Neural crest cell (in vitro differentiated cells): Measurements from ENCODE around the gene DCLK3. TPM values are rescaled to one million over a fixed set of nuclear protein-coding genes. Genes with fewer than 3 reads are reported as not detected.
A peak's percentile ranks its signal among the peaks of the same experiment; 100 is the strongest.

ENCODE experiments used
- DNase-seq: peaks from one replicate; pipeline ENCODE4 v3.0.0; 2021; ENCODE audit warnings: low read depth, mixed read lengths, low spot score
- H3K27ac Mint-ChIP-seq: one replicate; pipeline ENCODE4 v1.8.0; 2021; ENCODE audit warnings: mild to moderate bottlenecking, mixed read lengths; ENCODE audit not compliant: unreplicated experiment
- H3K27me3 Mint-ChIP-seq: 2 replicates; pipeline ENCODE4 v1.8.0; 2021; ENCODE audit warnings: low read depth, mild to moderate bottlenecking, mixed read lengths
- H3K36me3 Mint-ChIP-seq: 2 replicates; pipeline ENCODE4 v1.8.0; 2021; ENCODE audit warnings: low read depth, mild to moderate bottlenecking, mixed read lengths
- H3K4me1 Mint-ChIP-seq: 2 replicates; pipeline ENCODE4 v1.8.0; 2021; ENCODE audit warnings: mixed read lengths
- H3K4me3 Mint-ChIP-seq: one replicate; pipeline ENCODE4 v1.8.0; 2021; ENCODE audit warnings: mild to moderate bottlenecking, mixed read lengths
- H3K9me3 Mint-ChIP-seq: 2 replicates; pipeline ENCODE4 v1.8.0; 2021; ENCODE audit warnings: mixed read lengths
- CTCF ChIP-seq: fragments of 200-600 bp; sonication (generic); conservative IDR thresholded peaks from 2 replicates; pipeline ENCODE4 v1.5.0; 2021; ENCODE audit warnings: antibody characterized with exemption, mild to moderate bottlenecking
- long read RNA-seq: library from polyadenylated mRNA; unstranded; transcript quantifications from one replicate; pipeline ENCODE4 v2.0.0, GENCODE V29; 2020
- total RNA-seq: library from RNA; stranded (reverse); gene quantifications from 2 replicates; pipeline ENCODE4 v1.2.1, GENCODE V29; 2021

Gene DCLK3
- 0.07 and 0.09 TPM in 2 replicates for total RNA-seq
- long read RNA-seq = 0 reads

DNA sequence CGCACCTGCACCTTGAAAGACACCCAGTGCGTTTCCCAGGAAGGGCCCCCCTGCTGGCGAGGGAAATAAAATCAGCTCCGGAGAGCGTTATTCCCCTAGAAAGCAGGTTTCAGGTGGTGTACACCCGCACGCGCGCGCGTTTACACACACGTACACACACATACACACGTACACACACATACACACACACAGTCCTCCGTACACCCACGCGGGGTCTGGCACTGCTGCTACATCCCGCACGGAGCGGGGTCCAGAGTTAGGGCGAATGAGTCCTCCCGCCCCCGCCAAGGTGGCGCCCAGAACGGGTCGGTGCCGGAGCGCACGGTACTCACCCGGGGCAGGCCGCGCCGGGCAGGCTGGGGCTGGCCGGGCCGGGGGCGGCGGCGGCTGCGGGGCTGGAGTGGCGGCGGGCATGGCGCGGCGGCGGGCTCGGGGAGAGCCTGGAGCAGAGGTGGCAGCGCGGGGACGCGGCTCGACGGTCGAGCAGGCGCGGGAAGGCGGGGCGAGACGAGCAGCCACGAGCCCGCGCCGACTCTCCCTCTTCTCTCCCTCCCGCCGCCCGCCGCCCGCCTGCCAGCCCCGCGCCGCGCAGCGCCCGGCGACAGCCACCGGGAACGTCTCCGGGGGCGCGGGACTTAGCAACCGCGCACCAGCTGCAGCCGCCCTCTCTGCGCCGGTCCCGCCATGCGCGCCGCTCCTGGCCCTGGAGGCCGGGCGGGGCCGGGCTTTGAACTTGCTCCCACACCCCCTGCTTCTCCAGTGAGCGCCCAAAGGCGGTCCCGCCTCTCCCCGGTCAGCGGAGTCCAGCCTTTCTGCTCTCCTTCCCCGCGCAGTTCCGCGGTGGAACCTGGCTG is at the start of gene DCLK3:
DCLK3 (minus strand) TSS at position 704 of the 854 bp plus-strand sequence; CDS start at position 414, 290 bp downstream.
- Mint-ChIP-seq H3K4me1 (peaks cover 7% of the 10 kb centered on the region), H3K9me3 (peaks cover 4% of the 10 kb centered on the region), H3K27me3 (peaks cover 89% of the 10 kb centered on the region), H3K4me3 (peak within 1 kb of the TSS; percentile 72), H3K36me3 (no peaks in the 10 kb centered on the region), H3K27ac (no peak within 1 kb of the TSS)
- peak; percentile 45 for TF ChIP-seq CTCF
- DNase-seq = peak; percentile 16

GRCh38 chr3:36813305-36813704 is 49.0 kb upstream of the DCLK3 start:
- no peak for TF ChIP-seq CTCF
- Mint-ChIP-seq H3K27ac (peak overlapping the region; percentile 69), H3K4me1 (peaks cover 14% of the 10 kb centered on the region), H3K36me3 (no peaks in the 10 kb centered on the region), H3K27me3 (no peaks in the 10 kb centered on the region), H3K9me3 (no peaks in the 10 kb centered on the region), H3K4me3 (no peak overlapping the region)
- DNase-seq = no peak

- no peak for DNase-seq
- TF ChIP-seq CTCF = no peak
- H3K27ac Mint-ChIP-seq = no peak overlapping the region
- no peaks in the 10 kb centered on the region for H3K9me3 Mint-ChIP-seq
- no peaks in the 10 kb centered on the region for H3K36me3 Mint-ChIP-seq
- peaks cover 9% of the 10 kb centered on the region for H3K4me1 Mint-ChIP-seq
- H3K27me3 Mint-ChIP-seq = no peaks in the 10 kb centered on the region
- H3K4me3 Mint-ChIP-seq = no peak overlapping the region
Observed at GRCh38 chr3:36812240-36812639, 47.9 kb upstream of the DCLK3 start.

DNA sequence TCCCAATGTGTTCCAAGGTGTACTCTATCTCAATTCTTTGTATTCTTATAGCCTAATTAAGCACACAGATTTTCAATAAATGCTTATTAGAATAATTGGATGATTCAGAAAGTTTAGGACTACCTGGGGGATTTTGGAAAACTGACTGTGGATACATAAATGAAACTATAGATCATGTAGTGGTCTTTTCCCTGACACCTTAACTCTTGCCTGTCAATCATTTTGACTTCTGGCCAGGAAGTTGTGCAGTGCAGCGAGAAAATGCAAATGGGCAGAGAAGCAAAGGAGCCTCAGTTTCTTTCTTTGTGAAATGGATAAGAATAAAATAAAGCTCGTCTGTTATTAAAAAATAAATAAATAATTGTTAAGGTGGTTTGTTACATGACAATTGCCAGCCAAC is 47.4 kb upstream of the DCLK3 start:
- Mint-ChIP-seq H3K4me1 (peaks cover 4% of the 10 kb centered on the region), H3K27me3 (no peaks in the 10 kb centered on the region), H3K36me3 (no peaks in the 10 kb centered on the region), H3K9me3 (no peaks in the 10 kb centered on the region), H3K27ac (no peak overlapping the region), H3K4me3 (no peak overlapping the region)
- TF ChIP-seq CTCF = no peak
- no peak for DNase-seq

DNA sequence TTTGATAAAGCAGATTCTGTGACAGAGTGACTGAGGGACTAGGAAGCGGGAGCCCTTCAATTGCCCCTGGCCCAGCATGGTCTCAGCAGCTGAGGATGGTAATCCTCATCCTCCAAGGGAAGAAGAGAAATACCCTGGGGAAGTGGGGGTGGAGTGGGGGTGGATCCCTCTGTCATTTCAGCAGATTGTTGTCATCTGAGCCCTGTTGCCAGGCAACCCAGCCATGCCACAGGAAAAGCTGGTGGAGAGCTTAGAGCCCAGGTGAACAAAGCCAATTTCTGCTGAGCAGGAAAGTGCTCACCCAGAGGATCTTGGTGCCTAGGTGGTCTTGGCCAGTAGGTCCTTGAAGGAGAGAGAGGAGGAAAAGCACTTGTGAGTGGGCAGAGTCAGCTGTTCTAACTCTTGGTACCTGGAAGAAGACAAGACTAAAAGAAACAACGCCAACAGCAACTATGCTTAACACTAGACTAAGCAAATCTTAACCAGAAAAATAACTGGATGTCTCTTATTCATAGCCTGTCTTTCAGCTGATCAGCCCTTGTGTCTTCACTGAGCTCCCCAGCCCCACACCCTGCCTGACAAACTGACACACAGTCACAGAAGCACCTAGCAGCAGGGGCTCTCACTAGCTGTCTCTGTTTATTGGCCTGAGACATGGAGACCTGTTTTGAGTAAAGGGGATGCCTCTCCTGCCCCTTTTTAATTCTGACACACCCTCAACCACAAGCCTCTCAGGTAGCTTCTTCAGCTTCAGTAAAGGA is 40.1 kb upstream of the DCLK3 start:
- H3K36me3 Mint-ChIP-seq = peaks cover 6% of the 10 kb centered on the region
- DNase-seq = no peak
- H3K4me1 Mint-ChIP-seq = peaks cover 3% of the 10 kb centered on the region
- no peaks in the 10 kb centered on the region for H3K27me3 Mint-ChIP-seq
- peaks cover 6% of the 10 kb centered on the region for H3K9me3 Mint-ChIP-seq
- no peak for TF ChIP-seq CTCF
- H3K27ac Mint-ChIP-seq = no peak overlapping the region
- H3K4me3 Mint-ChIP-seq = no peak overlapping the region
